Measurements from ENCODE around the gene CCDC57.

CCDC57 gene

GRCh38 chr17:82247856-82248671 is 35.4 kb upstream of the CCDC57 start:
- H3K4me1 ChIP-seq (ENCODE audit: control insufficient read depth, insufficient read depth, low read depth, low read length): peaks cover 30% of the 10 kb centered on the region
- no peak overlapping the region for H3K14ac ChIP-seq (ENCODE audit: low read length in 2 of 2)
- H3K9me3 ChIP-seq (ENCODE audit: control insufficient read depth, low read length): no peaks in the 10 kb centered on the region
- no peaks in the 10 kb centered on the region for H3K27me3 ChIP-seq (ENCODE audit: control insufficient read depth in 1 of 2, insufficient read depth in 1 of 2, low read length in 2 of 2)
- no peak overlapping the region for H2BK12ac ChIP-seq (ENCODE audit: low read length in 2 of 2)
- H3K9ac ChIP-seq (ENCODE audit: low read length): no peak overlapping the region
- no peak overlapping the region for H2AFZ ChIP-seq (ENCODE audit: low read depth, low read length)
- H2BK15ac ChIP-seq (ENCODE audit: low read depth, poor library complexity, severe bottlenecking): no peak overlapping the region
- H3K18ac ChIP-seq (ENCODE audit: low read depth in 1 of 2, low read length in 2 of 2): no peak overlapping the region
- no peak overlapping the region for H3K23ac ChIP-seq (ENCODE audit: low read length in 2 of 2)
- H3K4me3 ChIP-seq (ENCODE audit: insufficient read depth in 1 of 2, low read depth in 1 of 2, low read length in 2 of 2): no peak overlapping the region
- H3K36me3 ChIP-seq (ENCODE audit: control insufficient read depth in 1 of 2, insufficient read depth in 2 of 2, low read depth in 1 of 2, low read length in 2 of 2): peaks cover 96 to 99% of the 10 kb centered on the region in 2 experiments
- H3K4me2 ChIP-seq (ENCODE audit: low read length, poor library complexity, severe bottlenecking): no peak overlapping the region
- H3K4ac ChIP-seq (ENCODE audit: low read depth in 1 of 2, low read length in 2 of 2): no peak overlapping the region
- no peak overlapping the region for H3K27ac ChIP-seq (ENCODE audit: low read length, poor library complexity, severe bottlenecking)
- no peak overlapping the region for H4K91ac ChIP-seq (ENCODE audit: low read length)
- no peak overlapping the region for H2AK5ac ChIP-seq (ENCODE audit: low read length, severe bottlenecking)
- H2BK120ac ChIP-seq (ENCODE audit: low read depth, low read length): no peak overlapping the region
- H3K79me1 ChIP-seq (replicated peaks; ENCODE audit: low read length, poor library complexity, severe bottlenecking): peaks cover 5% of the 10 kb centered on the region
- 95% methylated on average over 26 of the region's 28 CpGs for WGBS
- no peak overlapping the region for H2BK5ac ChIP-seq (ENCODE audit: low read depth, low read length, poor library complexity, severe bottlenecking)
- DNase-seq: no peak
- H4K8ac ChIP-seq (ENCODE audit: low read length): no peak overlapping the region

- no peak overlapping the region for H2BK120ac ChIP-seq (ENCODE audit: low read depth, low read length)
- H3K9ac ChIP-seq (ENCODE audit: low read length): peak overlapping the region; percentile 45
- no peak overlapping the region for H3K14ac ChIP-seq (ENCODE audit: low read length in 2 of 2)
- H2BK5ac ChIP-seq (ENCODE audit: low read depth, low read length, poor library complexity, severe bottlenecking): no peak overlapping the region
- H3K4me1 ChIP-seq (ENCODE audit: control insufficient read depth, insufficient read depth, low read depth, low read length): peaks cover 35% of the 10 kb centered on the region
- WGBS: 89% methylated on average over 17 of the region's 22 CpGs
- no peak overlapping the region for H3K4ac ChIP-seq (ENCODE audit: low read depth in 1 of 2, low read length in 2 of 2)
- H3K79me1 ChIP-seq (replicated peaks; ENCODE audit: low read length, poor library complexity, severe bottlenecking): peaks cover 5% of the 10 kb centered on the region
- peaks cover 95 to 99% of the 10 kb centered on the region in 2 experiments for H3K36me3 ChIP-seq (ENCODE audit: control insufficient read depth in 1 of 2, insufficient read depth in 2 of 2, low read depth in 1 of 2, low read length in 2 of 2)
- H3K27me3 ChIP-seq (ENCODE audit: control insufficient read depth in 1 of 2, insufficient read depth in 1 of 2, low read length in 2 of 2): no peaks in the 10 kb centered on the region
- H2BK15ac ChIP-seq (ENCODE audit: low read depth, poor library complexity, severe bottlenecking): no peak overlapping the region
- H3K4me3 ChIP-seq (ENCODE audit: insufficient read depth in 1 of 2, low read depth in 1 of 2, low read length in 2 of 2): no peak overlapping the region
- no peak overlapping the region for H3K4me2 ChIP-seq (ENCODE audit: low read length, poor library complexity, severe bottlenecking)
- H3K23ac ChIP-seq (ENCODE audit: low read length in 2 of 2): no peak overlapping the region
- H3K18ac ChIP-seq (ENCODE audit: low read depth in 1 of 2, low read length in 2 of 2): no peak overlapping the region
- H4K8ac ChIP-seq (ENCODE audit: low read length): no peak overlapping the region
- H3K27ac ChIP-seq (ENCODE audit: low read length, poor library complexity, severe bottlenecking): peak overlapping the region; percentile 69
- H2AFZ ChIP-seq (ENCODE audit: low read depth, low read length): no peak overlapping the region
- no peak overlapping the region for H4K91ac ChIP-seq (ENCODE audit: low read length)
- DNase-seq: no peak
- H2AK5ac ChIP-seq (ENCODE audit: low read length, severe bottlenecking): no peak overlapping the region
- H2BK12ac ChIP-seq (ENCODE audit: low read length in 2 of 2): no peak overlapping the region
- H3K9me3 ChIP-seq (ENCODE audit: control insufficient read depth, low read length): no peaks in the 10 kb centered on the region
Measured at GRCh38 chr17:82247182-82247823, 34.7 kb upstream of the CCDC57 start.

DNA sequence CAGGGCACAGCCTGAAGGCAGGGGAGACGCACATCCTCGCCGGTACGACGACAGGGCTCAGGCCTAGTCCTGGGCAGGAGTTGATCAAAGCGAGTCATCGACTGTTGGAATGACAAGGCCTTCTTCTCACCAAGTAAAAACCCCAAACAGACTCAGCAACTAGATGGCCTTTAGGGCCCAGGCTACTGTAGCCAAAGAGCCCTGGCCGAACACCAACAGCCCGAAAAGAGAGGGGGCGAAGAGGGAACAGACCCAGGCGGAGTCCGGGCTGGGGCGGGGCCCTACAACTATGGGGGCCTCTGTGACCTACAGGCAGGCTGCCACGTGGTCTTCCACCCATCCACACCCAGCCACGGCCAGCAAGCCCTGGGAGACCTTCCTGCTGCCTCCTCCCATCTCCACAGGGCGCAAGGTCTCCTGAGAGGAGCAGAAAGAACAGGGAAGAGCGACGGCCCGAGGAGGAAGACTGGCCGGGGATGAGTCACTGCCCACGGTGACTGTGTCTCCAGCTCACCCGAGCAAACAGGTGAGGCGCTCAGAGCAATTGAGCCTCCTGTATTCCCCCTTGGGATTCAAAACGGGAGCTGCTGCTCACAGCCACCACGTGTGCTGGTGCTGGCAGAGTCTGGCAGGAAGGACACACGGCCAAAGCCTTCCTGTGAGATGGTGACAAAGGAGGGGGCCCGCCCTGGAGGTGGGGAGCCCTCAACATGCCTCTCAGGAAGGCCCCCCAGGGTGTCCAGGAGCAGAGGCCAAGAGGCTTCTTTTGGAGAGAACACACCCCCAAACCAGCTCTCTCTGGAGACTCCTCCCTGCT is 33.9 kb upstream of the CCDC57 start:
- Histone ChIP-seq H2BK12ac (ENCODE audit: low read length in 2 of 2) (no peak overlapping the region), H3K27ac (ENCODE audit: low read length, poor library complexity, severe bottlenecking) (peak overlapping the region; percentile 69), H4K8ac (ENCODE audit: low read length) (no peak overlapping the region), H3K23ac (ENCODE audit: low read length in 2 of 2) (no peak overlapping the region), H3K14ac (ENCODE audit: low read length in 2 of 2) (no peak overlapping the region), H3K27me3 (ENCODE audit: control insufficient read depth in 1 of 2, insufficient read depth in 1 of 2, low read length in 2 of 2) (no peaks in the 10 kb centered on the region), H2AFZ (ENCODE audit: low read depth, low read length) (no peak overlapping the region), H3K4me1 (ENCODE audit: control insufficient read depth, insufficient read depth, low read depth, low read length) (peaks cover 42% of the 10 kb centered on the region), H4K91ac (ENCODE audit: low read length) (no peak overlapping the region), H2BK120ac (ENCODE audit: low read depth, low read length) (no peak overlapping the region), H3K4me2 (ENCODE audit: low read length, poor library complexity, severe bottlenecking) (no peak overlapping the region), H3K18ac (ENCODE audit: low read depth in 1 of 2, low read length in 2 of 2) (no peak overlapping the region), H3K4me3 (ENCODE audit: insufficient read depth in 1 of 2, low read depth in 1 of 2, low read length in 2 of 2) (no peak overlapping the region), H3K4ac (ENCODE audit: low read depth in 1 of 2, low read length in 2 of 2) (no peak overlapping the region), H3K36me3 (ENCODE audit: control insufficient read depth in 1 of 2, insufficient read depth in 2 of 2, low read depth in 1 of 2, low read length in 2 of 2) (peaks cover 88 to 98% of the 10 kb centered on the region in 2 experiments), H2BK5ac (ENCODE audit: low read depth, low read length, poor library complexity, severe bottlenecking) (no peak overlapping the region), H3K79me1 (replicated peaks; ENCODE audit: low read length, poor library complexity, severe bottlenecking) (peaks cover 5% of the 10 kb centered on the region), H3K9ac (ENCODE audit: low read length) (peak overlapping the region; percentile 45), H2AK5ac (ENCODE audit: low read length, severe bottlenecking) (peak overlapping the region; percentile 16), H2BK15ac (ENCODE audit: low read depth, poor library complexity, severe bottlenecking) (no peak overlapping the region), H3K9me3 (ENCODE audit: control insufficient read depth, low read length) (no peaks in the 10 kb centered on the region)
- DNase-seq: peak; percentile 54
- WGBS: 79% methylated on average over 27 of the region's 27 CpGs

DNA sequence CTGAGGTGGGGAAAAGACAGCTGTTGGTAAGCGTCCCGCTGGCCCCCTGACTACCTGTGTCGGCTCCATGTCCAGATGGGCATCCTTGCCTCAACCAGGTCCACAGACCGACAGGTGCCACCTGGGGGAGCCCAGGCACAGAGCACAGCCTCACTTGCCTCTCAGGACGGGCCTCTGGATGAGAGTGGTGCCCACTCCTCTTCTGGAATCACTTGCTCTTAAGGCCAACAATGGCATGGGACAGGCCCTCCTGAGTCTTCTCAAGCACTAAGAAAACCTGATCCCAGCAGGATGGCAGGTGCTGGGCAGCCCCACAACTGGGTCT is 33.4 kb upstream of the CCDC57 start:
- 96% methylated on average over 5 of the region's 5 CpGs for WGBS
- H3K4me1 ChIP-seq (ENCODE audit: control insufficient read depth, insufficient read depth, low read depth, low read length): peaks cover 48% of the 10 kb centered on the region

More for the DNA sequence above, 33.4 kb upstream of the CCDC57 start:
- Histone ChIP-seq H3K14ac (ENCODE audit: low read length in 2 of 2) (no peak overlapping the region), H2BK15ac (ENCODE audit: low read depth, poor library complexity, severe bottlenecking) (no peak overlapping the region), H2BK12ac (ENCODE audit: low read length in 2 of 2) (no peak overlapping the region), H2AFZ (ENCODE audit: low read depth, low read length) (no peak overlapping the region), H3K9me3 (ENCODE audit: control insufficient read depth, low read length) (no peaks in the 10 kb centered on the region), H2BK5ac (ENCODE audit: low read depth, low read length, poor library complexity, severe bottlenecking) (no peak overlapping the region), H3K23ac (ENCODE audit: low read length in 2 of 2) (no peak overlapping the region), H2BK120ac (ENCODE audit: low read depth, low read length) (no peak overlapping the region), H3K4me2 (ENCODE audit: low read length, poor library complexity, severe bottlenecking) (no peak overlapping the region), H3K4ac (ENCODE audit: low read depth in 1 of 2, low read length in 2 of 2) (no peak overlapping the region), H3K27me3 (ENCODE audit: control insufficient read depth in 1 of 2, insufficient read depth in 1 of 2, low read length in 2 of 2) (no peaks in the 10 kb centered on the region), H2AK5ac (ENCODE audit: low read length, severe bottlenecking) (peak overlapping the region; percentile 16), H4K91ac (ENCODE audit: low read length) (no peak overlapping the region), H4K8ac (ENCODE audit: low read length) (no peak overlapping the region), H3K36me3 (ENCODE audit: control insufficient read depth in 1 of 2, insufficient read depth in 2 of 2, low read depth in 1 of 2, low read length in 2 of 2) (peaks cover 82 to 98% of the 10 kb centered on the region in 2 experiments), H3K27ac (ENCODE audit: low read length, poor library complexity, severe bottlenecking) (peak overlapping the region; percentile 56), H3K9ac (ENCODE audit: low read length) (peak overlapping the region; percentile 45), H3K18ac (ENCODE audit: low read depth in 1 of 2, low read length in 2 of 2) (no peak overlapping the region), H3K4me3 (ENCODE audit: insufficient read depth in 1 of 2, low read depth in 1 of 2, low read length in 2 of 2) (no peak overlapping the region), H3K79me1 (replicated peaks; ENCODE audit: low read length, poor library complexity, severe bottlenecking) (peaks cover 4% of the 10 kb centered on the region)
- no peak for DNase-seq
